Activated naive CD4-positive, alpha-beta T cell treated with anti-CD3 and anti-CD28 coated beads, Interleukin-2, amount 50 U/mL, for 72 hours (primary cell): ENCODE results near the gene TSPEAR. TPM values are rescaled to one million over a fixed set of nuclear protein-coding genes. Genes with fewer than 3 reads are reported as not detected.
"Not testable (repeated sequence)": the region's sequence is repeated elsewhere in the genome, so short reads cannot be mapped to it uniquely, and the experiment has no call there.

ENCODE experiments used
- ATAC-seq, 2 donors: fragments of 150-1000 bp; cut with Tn5 transposase; 2 replicates each; pipeline ENCODE4 v1.10.0; 2021; ENCODE audit warnings: mild to moderate bottlenecking in 2 of 2, moderate library complexity in 2 of 2
- DNase-seq, 2 donors: peaks; one replicate each; pipeline ENCODE4 v3.0.0; 2021 to 2022; ENCODE audit warnings: low spot score in 2 of 2
- H3K27ac Mint-ChIP-seq, 2 donors: one replicate each; pipeline ENCODE4 v1.8.0; 2022; ENCODE audit warnings: mild to moderate bottlenecking in 2 of 2, mixed read lengths in 2 of 2
- H3K36me3 Mint-ChIP-seq, 2 donors: one replicate each; pipeline ENCODE4 v1.8.0; 2022; ENCODE audit warnings: mixed read lengths in 2 of 2
- H3K9me3 Mint-ChIP-seq, 2 donors: one replicate each; pipeline ENCODE4 v1.8.0; 2022; ENCODE audit warnings: mixed read lengths in 2 of 2
- total RNA-seq, 2 donors: library from RNA; stranded (reverse); gene quantifications; one replicate each; pipeline ENCODE4 v1.2.3, GENCODE V29; 2022

TSPEAR gene
- total RNA-seq, 2 donors from 2014 or later: not detected

DNA sequence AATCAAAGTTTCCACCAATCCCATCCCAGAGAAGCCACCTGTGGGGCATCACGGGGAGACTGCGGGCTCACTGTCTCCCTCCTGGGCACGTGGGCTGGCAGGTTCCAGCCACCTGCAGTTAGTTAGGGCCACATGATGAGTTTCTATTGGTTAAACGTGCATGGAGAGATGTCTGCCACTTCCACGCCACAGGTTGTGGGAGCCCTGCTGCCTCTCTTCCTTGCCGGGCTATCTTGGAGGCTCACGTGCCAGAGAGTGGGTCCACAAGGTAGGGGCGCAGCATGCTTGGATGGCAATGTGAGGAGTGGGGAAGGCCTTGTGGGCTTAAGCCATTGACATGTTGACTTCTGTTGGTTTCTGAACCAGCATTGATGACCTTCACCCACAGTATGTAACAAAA, 107.5 kb downstream of the TSPEAR start:
- no peak overlapping the region for H3K27ac Mint-ChIP-seq
- H3K36me3 Mint-ChIP-seq: peaks cover 3 to 4% of the 10 kb centered on the region in 2 donors
- ATAC-seq: no peak
- DNase-seq: no peak
- peaks cover 2 to 6% of the 10 kb centered on the region in 2 donors for H3K9me3 Mint-ChIP-seq

DNA sequence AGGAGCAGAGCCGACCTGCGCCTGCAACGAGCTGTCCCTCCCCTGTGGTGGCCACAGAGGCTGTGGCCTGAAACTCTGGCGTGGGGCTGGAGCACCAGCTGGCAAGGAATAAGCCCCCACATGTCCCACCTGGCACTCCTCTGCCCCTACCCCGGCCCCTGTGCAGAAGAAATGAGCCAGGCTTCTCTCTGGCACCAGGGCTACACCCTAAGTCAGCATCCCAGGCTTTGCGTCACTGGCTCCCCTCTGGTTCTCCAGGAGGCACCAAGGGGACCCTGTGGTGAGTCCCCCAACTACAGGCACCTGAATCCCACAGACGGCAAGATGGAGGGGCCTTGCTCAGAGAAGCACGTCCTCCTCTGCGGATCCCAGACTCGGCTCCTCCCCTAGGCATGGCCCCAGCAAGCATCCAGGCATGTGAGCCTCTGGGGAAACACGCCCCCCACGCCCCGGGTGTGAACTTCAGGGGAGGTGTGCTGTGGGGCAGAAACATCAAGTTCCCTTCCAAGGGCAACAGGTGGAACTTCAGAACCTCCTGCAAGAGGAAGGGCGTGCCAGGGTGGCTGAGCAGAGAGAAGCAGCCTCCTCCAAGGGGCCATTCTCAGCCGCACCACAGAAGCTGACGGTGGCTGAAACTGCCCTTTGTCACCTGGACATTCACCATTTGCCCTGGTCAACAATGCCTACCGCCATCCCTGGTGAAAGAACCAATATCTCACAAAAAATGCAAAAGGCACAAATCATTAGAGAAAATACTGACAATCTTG, 108.1 kb downstream of the TSPEAR start:
- DNase-seq (peak in 1 of 2 donors; percentile 30), ATAC-seq (no peak)
- Mint-ChIP-seq H3K27ac (no peak overlapping the region), H3K36me3 (peaks cover 0 to 5% of the 10 kb centered on the region in 2 donors), H3K9me3 (peaks cover 4 to 5% of the 10 kb centered on the region in 2 donors)

- Mint-ChIP-seq H3K36me3 (peaks cover 0 to 5% of the 10 kb centered on the region in 2 donors), H3K9me3 (peaks cover 5 to 8% of the 10 kb centered on the region in 2 donors), H3K27ac (no peak overlapping the region)
- no peak for ATAC-seq
- DNase-seq: no peak
These were observed 108.9 kb downstream of the TSPEAR start for GRCh38 chr21:44602463-44602850.

GRCh38 chr21:44601596-44602462, 109.5 kb downstream of the TSPEAR start:
- ATAC-seq: no peak
- Mint-ChIP-seq H3K27ac (peak overlapping the region in 1 of 2 donors; percentile 63), H3K36me3 (peaks cover 0 to 5% of the 10 kb centered on the region in 2 donors), H3K9me3 (peaks cover 5 to 8% of the 10 kb centered on the region in 2 donors)
- no peak for DNase-seq

DNA sequence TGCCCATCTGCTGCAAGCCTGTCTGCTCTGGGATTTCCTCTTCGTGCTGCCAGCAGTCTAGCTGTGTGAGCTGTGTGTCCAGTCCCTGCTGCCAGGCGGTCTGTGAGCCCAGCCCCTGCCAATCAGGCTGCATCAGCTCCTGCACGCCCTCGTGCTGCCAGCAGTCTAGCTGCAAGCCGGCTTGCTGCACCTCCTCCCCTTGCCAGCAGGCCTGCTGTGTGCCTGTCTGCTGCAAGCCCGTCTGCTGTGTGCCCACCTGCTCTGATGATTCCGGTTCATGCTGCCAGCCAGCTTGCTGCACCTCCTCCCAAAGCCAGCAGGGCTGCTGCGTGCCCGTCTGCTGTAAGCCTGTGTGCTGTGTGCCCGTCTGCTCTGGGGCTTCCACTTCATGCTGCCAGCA, 110.3 kb downstream of the TSPEAR start:
- H3K9me3 Mint-ChIP-seq: not testable (repeated sequence)

DNA sequence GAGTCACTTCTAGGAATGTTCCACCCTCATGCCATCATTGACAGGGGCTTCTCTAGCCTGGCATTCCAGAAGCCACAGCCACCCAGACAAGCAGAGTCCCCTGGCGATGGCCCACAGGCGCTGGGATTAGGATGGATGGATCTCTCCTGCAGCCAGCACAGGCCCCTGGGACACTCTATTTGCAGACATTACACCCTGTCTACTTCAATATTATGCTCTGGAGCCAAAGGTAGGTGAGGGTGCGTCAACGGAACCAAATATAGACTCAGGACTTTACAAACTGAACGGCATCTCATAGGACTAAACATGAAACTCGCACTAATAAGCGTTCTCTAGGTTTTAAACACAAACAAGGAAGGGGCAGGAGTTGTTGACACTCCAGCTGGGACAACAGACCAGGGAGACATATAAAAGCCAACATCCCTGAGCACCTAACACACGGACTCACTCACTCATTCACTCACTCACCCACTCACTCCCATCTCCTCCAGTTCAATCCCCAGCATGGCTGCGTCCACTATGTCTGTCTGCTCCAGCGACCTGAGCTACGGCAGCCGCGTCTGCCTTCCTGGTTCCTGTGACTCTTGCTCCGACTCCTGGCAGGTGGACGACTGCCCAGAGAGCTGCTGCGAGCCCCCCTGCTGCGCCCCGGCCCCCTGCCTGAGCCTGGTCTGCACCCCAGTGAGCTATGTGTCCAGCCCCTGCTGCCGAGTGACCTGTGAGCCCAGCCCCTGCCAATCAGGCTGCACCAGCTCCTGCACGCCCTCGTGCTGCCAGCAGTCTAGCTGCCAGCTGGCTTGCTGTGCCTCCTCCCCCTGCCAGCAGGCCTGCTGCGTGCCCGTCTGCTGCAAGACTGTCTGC, 111.0 kb downstream of the TSPEAR start, which contains the start of gene KRTAP10-7:
TSS of gene KRTAP10-7 (plus strand) at position 480 of the 861 bp plus-strand sequence. CDS start at position 505, 25 bp downstream.
- ATAC-seq, H3K36me3 Mint-ChIP-seq, H3K9me3 Mint-ChIP-seq, H3K27ac Mint-ChIP-seq: not testable (repeated sequence)
- DNase-seq: peak in 1 of 2 donors; percentile 31

More for the DNA sequence above, 110.3 kb downstream of the TSPEAR start:
- DNase-seq, H3K27ac Mint-ChIP-seq, H3K36me3 Mint-ChIP-seq, ATAC-seq: not testable (repeated sequence)

DNA sequence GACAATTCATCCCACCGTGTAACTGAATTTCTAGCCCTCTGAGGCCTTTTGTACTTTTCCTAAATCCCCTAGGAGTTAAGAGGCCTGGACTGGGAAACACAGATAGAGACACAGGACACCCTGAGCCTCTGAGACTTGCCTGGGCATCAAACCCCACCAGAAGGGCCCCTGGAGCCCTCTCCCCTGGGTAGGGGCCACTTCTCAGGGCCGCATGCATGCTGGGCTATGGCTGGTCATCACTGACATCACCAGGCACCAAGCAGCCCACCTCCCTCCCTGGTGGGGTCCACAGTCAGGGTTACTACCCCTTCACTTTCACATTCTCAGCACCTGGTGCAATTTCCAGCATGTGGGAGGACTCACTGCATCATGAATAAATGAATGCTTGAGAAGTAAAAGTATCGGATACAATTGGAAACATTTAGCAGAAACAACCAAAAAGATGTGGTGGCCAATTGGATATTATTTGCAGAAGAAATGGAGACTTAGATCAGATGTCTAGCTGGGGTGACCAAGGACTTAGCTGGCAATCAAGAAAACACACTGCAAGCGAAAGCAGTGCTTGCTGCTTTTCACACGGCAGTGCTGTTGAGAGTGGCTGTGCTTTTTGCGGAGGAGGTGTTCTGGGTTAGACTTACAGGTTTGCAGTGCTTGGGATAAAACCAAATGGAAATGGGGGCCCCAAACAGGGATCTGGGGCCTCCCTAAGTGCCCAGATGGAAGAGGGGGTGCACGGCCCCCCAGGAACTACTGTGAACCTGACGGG, 111.9 kb downstream of the TSPEAR start:
- ATAC-seq (no peak), DNase-seq (peak in 1 of 2 donors; percentile 28)
- H3K9me3 Mint-ChIP-seq: peaks cover 4 to 5% of the 10 kb centered on the region in 2 donors
- H3K36me3 Mint-ChIP-seq: peaks cover 0 to 5% of the 10 kb centered on the region in 2 donors
- H3K27ac Mint-ChIP-seq: no peak overlapping the region

DNA sequence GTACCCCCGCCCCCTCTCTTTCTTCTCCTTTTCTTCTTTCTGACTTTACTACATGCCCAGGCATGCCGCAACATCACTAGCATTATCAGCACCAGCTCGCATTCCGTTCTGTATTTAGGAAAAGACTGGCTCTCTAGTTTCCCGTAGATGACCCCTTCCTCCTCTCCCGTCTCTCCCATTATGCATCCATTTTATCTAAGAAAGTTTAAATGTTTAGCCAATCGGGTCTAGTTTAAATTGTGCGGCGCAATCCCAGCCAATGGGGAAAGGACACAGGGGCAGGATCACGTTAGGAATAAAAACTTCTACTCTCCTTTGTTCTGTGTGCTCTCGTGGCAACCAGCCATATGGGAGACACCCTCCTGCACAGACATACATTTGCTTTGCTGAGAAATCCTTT, 113.3 kb downstream of the TSPEAR start:
- H3K27ac Mint-ChIP-seq: peak overlapping the region in 1 of 2 donors; percentile 33
- H3K9me3 Mint-ChIP-seq: peaks cover 4 to 5% of the 10 kb centered on the region in 2 donors
- DNase-seq (no peak), ATAC-seq (no peak)
- H3K36me3 Mint-ChIP-seq: peaks cover 0 to 5% of the 10 kb centered on the region in 2 donors

DNA sequence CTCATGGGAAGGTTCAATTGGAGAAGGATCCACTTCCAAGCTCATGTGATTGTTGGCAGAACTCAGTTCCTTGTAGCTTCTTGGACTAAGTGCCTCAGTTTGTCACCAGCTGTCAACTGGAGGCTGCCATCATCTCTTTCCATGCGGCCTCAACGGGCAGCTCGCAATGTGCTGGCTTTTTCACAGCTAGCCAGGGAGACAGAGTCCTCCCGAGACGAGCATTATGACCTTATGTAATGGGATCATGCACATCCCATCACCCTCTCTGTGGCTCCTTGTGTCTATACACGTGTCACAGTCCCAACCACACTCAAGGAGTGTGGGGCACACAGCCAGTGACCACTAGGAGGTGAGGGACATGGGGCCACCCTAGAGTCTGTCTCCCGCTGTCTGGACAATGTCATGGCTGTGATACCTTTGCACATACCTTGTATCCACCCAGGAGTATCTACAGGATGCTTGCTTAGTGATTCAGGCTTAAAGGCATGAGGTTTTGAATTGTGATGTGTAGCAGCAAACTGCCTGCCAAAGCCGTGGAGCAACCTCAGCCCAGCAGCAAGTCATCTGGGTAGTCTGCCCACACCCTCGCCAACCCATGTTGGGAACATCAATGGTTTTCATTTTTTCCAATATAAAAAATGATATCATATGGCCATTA, 115.2 kb downstream of the TSPEAR start:
- no peak overlapping the region for H3K27ac Mint-ChIP-seq
- peak in 1 of 2 donors; percentile 41 for DNase-seq
- peaks cover 0 to 5% of the 10 kb centered on the region in 2 donors for H3K36me3 Mint-ChIP-seq
- ATAC-seq: peak in 1 of 2 donors; percentile 33
- peaks cover 4 to 5% of the 10 kb centered on the region in 2 donors for H3K9me3 Mint-ChIP-seq

DNA sequence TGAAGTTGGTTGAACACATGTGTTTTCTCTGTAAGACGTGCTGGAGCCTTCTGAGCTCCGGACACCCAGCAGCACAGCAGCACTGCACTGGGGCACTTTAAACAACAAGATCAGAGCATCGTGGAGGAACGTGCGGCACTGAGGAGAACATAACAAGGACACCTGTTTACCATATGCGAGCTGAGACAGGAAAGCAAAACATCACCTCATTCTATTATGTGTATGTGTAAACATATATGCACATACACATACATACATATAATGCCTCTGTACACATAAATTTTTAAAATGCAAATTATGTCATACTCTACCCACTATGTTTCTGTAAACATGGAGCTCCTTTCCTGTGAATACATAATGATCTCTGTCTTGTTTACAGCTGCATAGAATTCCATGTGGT, 115.8 kb downstream of the TSPEAR start:
- DNase-seq (no peak), ATAC-seq (no peak)
- Mint-ChIP-seq H3K27ac (no peak overlapping the region), H3K36me3 (peaks cover 0 to 5% of the 10 kb centered on the region in 2 donors), H3K9me3 (peaks cover 4 to 5% of the 10 kb centered on the region in 2 donors)

DNA sequence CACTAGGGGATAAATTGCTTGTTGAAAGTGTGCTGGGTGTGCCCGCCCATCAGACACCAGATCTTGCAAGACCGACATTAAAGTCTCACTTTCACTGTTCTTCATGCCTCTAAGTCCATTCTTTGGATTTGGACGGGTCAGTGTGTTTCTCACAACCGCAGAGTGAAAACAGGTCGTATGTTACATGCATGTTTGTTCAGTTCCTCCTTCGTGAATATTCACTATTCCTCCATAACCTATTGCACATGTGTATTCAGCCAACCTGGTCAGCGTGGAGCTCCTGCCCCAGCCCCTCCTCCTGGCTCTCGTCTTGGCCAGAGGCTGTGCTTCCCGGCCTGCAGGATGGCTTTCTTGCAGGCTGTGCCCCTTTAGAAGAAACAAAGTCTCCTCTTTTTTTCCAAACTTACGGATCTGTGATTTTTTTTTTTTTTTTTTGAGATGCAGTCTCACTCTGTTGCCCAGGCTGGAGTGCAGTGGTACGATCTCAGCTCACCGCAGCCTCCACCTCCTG, 116.9 kb downstream of the TSPEAR start:
- peaks cover 0 to 5% of the 10 kb centered on the region in 2 donors for H3K36me3 Mint-ChIP-seq

DNA sequence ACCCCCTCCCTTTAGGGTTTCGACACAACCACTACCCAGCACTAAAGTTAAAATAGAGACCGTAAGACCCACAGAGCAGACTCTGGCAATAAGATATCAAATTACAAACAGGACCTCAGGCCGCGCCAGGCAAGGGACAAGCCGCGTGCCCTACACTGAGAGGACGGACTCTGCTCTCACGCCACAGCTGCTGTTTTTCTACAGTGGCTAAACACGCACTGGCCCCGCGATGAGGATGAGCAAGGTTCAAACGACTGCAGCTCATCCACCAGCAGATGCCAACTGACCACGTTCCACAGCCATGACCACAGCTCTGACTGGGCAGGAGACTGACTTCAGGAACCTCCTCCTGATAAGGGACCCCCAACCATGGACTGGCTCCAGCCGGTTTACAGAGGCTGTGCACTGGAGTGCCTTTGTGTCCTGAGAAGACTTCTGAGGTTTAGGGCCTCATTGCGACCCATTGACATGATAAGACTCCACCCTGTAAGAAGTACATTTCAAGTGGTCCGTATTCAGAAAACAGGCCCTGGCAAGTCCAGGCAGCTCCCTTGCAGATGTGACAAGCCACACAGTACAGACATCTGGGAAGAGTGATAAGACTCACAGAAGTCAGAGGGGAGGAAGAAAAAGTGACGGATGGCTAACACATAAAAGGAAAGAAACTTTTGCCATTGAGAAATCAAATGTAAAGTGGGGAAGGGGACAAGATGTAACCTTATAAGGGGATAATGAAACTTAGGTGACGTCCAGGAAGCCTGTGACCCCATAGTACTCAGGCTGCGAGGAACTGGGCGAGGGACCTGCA, 117.6 kb downstream of the TSPEAR start:
- Mint-ChIP-seq H3K9me3 (peaks cover 4% of the 10 kb centered on the region in 2 donors), H3K36me3 (peaks cover 0 to 4% of the 10 kb centered on the region in 2 donors), H3K27ac (peak overlapping the region in 1 of 2 donors; percentile 77)
- DNase-seq: peak in 1 of 2 donors; percentile 35
- no peak for ATAC-seq

More for the DNA sequence above, 116.9 kb downstream of the TSPEAR start:
- no peak for ATAC-seq
- Mint-ChIP-seq H3K27ac (peak overlapping the region in 1 of 2 donors; percentile 77), H3K9me3 (peaks cover 4 to 5% of the 10 kb centered on the region in 2 donors)
- no peak for DNase-seq

DNA sequence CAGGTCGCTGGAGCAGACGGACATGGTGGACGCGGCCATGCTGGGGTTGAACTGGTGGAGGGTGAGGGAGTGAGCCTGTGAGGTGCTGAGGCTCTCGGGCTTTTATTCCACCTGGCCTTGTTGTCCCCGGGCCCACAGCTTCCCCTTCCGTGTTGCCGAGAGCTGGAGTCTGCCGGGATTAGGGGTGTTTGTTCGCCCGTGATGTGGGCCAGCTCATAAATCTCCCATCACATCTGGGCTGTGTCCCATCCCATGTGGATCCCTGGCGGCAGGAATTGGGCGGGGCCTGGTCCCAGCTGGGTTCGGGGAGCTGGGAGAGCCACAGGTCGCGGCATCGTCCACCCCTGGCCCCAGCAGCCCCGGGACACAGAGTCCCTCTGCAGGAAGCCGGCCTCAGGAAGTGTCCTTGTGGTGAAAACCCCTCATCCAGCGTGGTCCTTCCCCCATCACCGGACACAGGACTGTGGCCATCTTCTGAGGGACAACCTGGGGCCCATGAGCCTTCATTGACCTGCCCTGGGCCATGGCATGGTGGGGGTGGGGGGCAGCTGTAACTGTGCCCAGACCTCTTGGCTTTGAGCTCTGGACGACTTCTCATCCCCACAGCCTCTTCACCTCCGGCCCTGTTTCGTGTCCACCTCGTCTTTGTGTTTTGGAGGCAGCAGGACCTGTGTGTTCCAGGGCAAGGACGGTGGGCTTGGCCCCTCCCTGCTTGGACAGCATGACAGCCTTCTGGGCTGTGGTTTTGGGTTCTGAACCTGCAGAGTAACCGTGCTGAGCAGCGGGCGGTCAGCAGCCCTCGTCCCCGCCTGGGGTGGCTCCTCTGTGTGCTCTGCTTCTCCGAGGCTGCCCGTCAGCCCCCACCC, 118.7 kb downstream of the TSPEAR start, which contains the start of gene KRTAP10-6:
TSS of gene KRTAP10-6 (minus strand) at position 60 of the 866 bp plus-strand sequence. CDS start at position 39, 21 bp downstream.
- peak within 1 kb of the TSS in 1 of 2 donors; percentile 77 for H3K27ac Mint-ChIP-seq
- DNase-seq (peak in 1 of 2 donors; percentile 31), ATAC-seq (no peak)
- H3K9me3 Mint-ChIP-seq: no peaks in the 10 kb centered on the region
- H3K36me3 Mint-ChIP-seq: no peaks in the 10 kb centered on the region
